CD4-positive, alpha-beta T cell treated with Interleukin-12 subunit alpha and Interleukin-12 subunit beta, for 1 hour (primary cell): Measurements from ENCODE around the gene RALGPS1.
"Not testable (repeated sequence)": the region's sequence is repeated elsewhere in the genome, so short reads cannot be mapped to it uniquely, and the experiment has no call there.

ENCODE experiments used
- DNase-seq: peaks from one replicate; pipeline ENCODE4 v3.0.0-alpha.2; 2020

Gene RALGPS1

GRCh38 chr9:127161081-127161624 is 246.6 kb downstream of the RALGPS1 start:
- DNase-seq: no peak

GRCh38 chr9:127162046-127162863 is 247.7 kb downstream of the RALGPS1 start:
- no peak for DNase-seq

- DNase-seq: no peak
Observed at GRCh38 chr9:127162864-127163365, 248.3 kb downstream of the RALGPS1 start.

- DNase-seq: no peak
Observed at GRCh38 chr9:127163409-127163808, 248.8 kb downstream of the RALGPS1 start.

- DNase-seq: no peak
Observed at GRCh38 chr9:127165116-127165515, 250.5 kb downstream of the RALGPS1 start.

GRCh38 chr9:127166111-127166510 is 251.5 kb downstream of the RALGPS1 start:
- DNase-seq: no peak

- DNase-seq: no peak
Observed at GRCh38 chr9:127166651-127167524, 252.3 kb downstream of the RALGPS1 start.

- no peak for DNase-seq
Observed at GRCh38 chr9:127167560-127168326, 253.2 kb downstream of the RALGPS1 start.

- DNase-seq: no peak
Observed at GRCh38 chr9:127168756-127169574, 254.4 kb downstream of the RALGPS1 start.

- DNase-seq: no peak
Observed at GRCh38 chr9:127169575-127169883, 254.9 kb downstream of the RALGPS1 start.

GRCh38 chr9:127170103-127170502 is 255.5 kb downstream of the RALGPS1 start:
- DNase-seq: no peak

- DNase-seq: no peak
Observed at GRCh38 chr9:127170652-127171051, 256.1 kb downstream of the RALGPS1 start.

GRCh38 chr9:127171348-127171747 is 256.8 kb downstream of the RALGPS1 start:
- not testable (repeated sequence) for DNase-seq

- no peak for DNase-seq
Observed at GRCh38 chr9:127172066-127172707, 257.6 kb downstream of the RALGPS1 start.

- DNase-seq: no peak
Observed at GRCh38 chr9:127173063-127173462, 258.5 kb downstream of the RALGPS1 start.

- no peak for DNase-seq
Observed at GRCh38 chr9:127174386-127175318, 260.1 kb downstream of the RALGPS1 start.

GRCh38 chr9:127175319-127175715 is 260.7 kb downstream of the RALGPS1 start:
- no peak for DNase-seq

- no peak for DNase-seq
Observed at GRCh38 chr9:127175764-127176163, 261.2 kb downstream of the RALGPS1 start.

- no peak for DNase-seq
Observed at GRCh38 chr9:127176631-127177030, 262.0 kb downstream of the RALGPS1 start.

- DNase-seq: no peak
Observed at GRCh38 chr9:127177231-127177630, 262.6 kb downstream of the RALGPS1 start.
